HL-60 (cell line): ENCODE data around the gene NCBP3.

ENCODE experiments used
- DNase-seq, 2 experiments: peaks; one replicate each; pipeline ENCODE4 v3.0.0-alpha.2; 2010 to 2020; ENCODE audit warnings: low read depth in 1 of 2, low spot score in 1 of 2
- H3K27ac ChIP-seq: fragments of 250-450 bp; sonication (Bioruptor Pico); replicated peaks from 2 replicates; pipeline ENCODE4 v1.5.1; 2020; ENCODE audit warnings: mild to moderate bottlenecking, moderate library complexity
- H3K27me3 ChIP-seq: fragments of 250-450 bp; sonication (Bioruptor Pico); 2 replicates; pipeline ENCODE4 v1.5.1; 2021; ENCODE audit warnings: mild to moderate bottlenecking, moderate library complexity; ENCODE audit not compliant: insufficient read depth, poor library complexity, severe bottlenecking
- H3K4me3 ChIP-seq: replicated peaks from 2 replicates; pipeline ENCODE4 v1.5.1; 2011; ENCODE audit warnings: mild to moderate bottlenecking, control low read depth, low read length; ENCODE audit not compliant: insufficient read depth
- GABPA ChIP-seq: IDR thresholded peaks from 2 replicates; pipeline ENCODE4 v1.6.1; 2012; ENCODE audit warnings: low read depth
- POLR2AphosphoS5 ChIP-seq: IDR thresholded peaks from 2 replicates; pipeline ENCODE4 v1.6.1; 2012; ENCODE audit warnings: low read depth
- REST ChIP-seq: IDR thresholded peaks from 2 replicates; pipeline ENCODE4 v1.6.1; 2012; ENCODE audit warnings: low read depth; ENCODE audit not compliant: insufficient replicate concordance
- SPI1 ChIP-seq: IDR thresholded peaks from 2 replicates; pipeline ENCODE4 v1.6.1; 2012; ENCODE audit warnings: low read depth, mild to moderate bottlenecking, borderline replicate concordance
- TF ChIP-seq, protein P1 (sequence below): IDR thresholded peaks from one replicate; pipeline ENCODE4 v1.5.1; 2011; ENCODE audit warnings: low read length, control low read depth, inconsistent platforms; ENCODE audit not compliant: insufficient read depth

The NCBP3 gene

DNA sequence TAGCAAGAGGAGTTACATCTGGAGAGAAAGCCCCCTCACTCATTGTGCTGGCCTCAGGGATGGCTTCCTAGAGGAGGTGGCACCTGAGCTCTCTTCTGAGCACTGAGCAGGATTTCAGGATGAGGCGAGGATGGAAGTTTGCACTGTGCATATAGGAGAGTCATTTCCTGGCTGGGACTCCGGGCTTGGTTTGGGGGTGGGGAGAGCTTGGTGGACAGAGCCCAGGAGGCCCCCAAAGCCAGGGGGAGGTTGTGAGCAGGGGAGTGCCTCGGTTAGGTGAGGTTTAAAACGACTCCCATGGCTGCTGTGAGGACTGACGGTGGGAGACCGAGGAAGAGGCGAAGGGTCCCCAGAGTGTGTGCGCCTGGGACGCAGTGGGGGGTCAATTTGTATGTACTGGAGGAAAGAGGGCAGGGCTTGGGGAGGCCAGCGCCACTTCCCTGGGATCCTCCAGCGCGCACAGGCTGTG, 45.6 kb upstream of the NCBP3 start:
- no peaks in the 10 kb centered on the region for H3K27me3 ChIP-seq
- DNase-seq: no peak
- no peak overlapping the region for H3K27ac ChIP-seq
- TF ChIP-seq POLR2AphosphoS5 (no peak), REST (no peak), SPI1 (no peak), GABPA (no peak)
- TF ChIP-seq, protein P1, sequence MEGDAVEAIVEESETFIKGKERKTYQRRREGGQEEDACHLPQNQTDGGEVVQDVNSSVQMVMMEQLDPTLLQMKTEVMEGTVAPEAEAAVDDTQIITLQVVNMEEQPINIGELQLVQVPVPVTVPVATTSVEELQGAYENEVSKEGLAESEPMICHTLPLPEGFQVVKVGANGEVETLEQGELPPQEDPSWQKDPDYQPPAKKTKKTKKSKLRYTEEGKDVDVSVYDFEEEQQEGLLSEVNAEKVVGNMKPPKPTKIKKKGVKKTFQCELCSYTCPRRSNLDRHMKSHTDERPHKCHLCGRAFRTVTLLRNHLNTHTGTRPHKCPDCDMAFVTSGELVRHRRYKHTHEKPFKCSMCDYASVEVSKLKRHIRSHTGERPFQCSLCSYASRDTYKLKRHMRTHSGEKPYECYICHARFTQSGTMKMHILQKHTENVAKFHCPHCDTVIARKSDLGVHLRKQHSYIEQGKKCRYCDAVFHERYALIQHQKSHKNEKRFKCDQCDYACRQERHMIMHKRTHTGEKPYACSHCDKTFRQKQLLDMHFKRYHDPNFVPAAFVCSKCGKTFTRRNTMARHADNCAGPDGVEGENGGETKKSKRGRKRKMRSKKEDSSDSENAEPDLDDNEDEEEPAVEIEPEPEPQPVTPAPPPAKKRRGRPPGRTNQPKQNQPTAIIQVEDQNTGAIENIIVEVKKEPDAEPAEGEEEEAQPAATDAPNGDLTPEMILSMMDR: no peak
- peak overlapping the region; percentile 60 for H3K4me3 ChIP-seq

GRCh38 chr17:3890878-3891219, 44.8 kb upstream of the NCBP3 start:
- Histone ChIP-seq H3K4me3 (no peak overlapping the region), H3K27ac (no peak overlapping the region), H3K27me3 (no peaks in the 10 kb centered on the region)
- DNase-seq: no peak
- TF ChIP-seq GABPA: no peak
- no peak for TF ChIP-seq POLR2AphosphoS5
- TF ChIP-seq REST: no peak
- TF ChIP-seq, protein P1: no peak

GRCh38 chr17:3890082-3890877, 44.2 kb upstream of the NCBP3 start:
- Histone ChIP-seq H3K27ac (no peak overlapping the region), H3K4me3 (no peak overlapping the region), H3K27me3 (no peaks in the 10 kb centered on the region)
- DNase-seq: no peak
- TF ChIP-seq POLR2AphosphoS5 (no peak), SPI1 (no peak), GABPA (no peak), REST (no peak)
- TF ChIP-seq, protein P1: no peak
